ENCODE results near the gene GPR78.

GRCh38 chr4:8546766-8547107, 33.5 kb upstream of the GPR78 start:
- TF ChIP-seq EZH2phosphoT487 (IDR thresholded peaks at IDR 0.05) (no peak), CTCF (IDR thresholded peaks at IDR 0.05) (no peak)

Data from neural progenitor cell (in vitro differentiated cells).